Measurements from ENCODE around the gene ARMH1.

The ARMH1 gene

DNA sequence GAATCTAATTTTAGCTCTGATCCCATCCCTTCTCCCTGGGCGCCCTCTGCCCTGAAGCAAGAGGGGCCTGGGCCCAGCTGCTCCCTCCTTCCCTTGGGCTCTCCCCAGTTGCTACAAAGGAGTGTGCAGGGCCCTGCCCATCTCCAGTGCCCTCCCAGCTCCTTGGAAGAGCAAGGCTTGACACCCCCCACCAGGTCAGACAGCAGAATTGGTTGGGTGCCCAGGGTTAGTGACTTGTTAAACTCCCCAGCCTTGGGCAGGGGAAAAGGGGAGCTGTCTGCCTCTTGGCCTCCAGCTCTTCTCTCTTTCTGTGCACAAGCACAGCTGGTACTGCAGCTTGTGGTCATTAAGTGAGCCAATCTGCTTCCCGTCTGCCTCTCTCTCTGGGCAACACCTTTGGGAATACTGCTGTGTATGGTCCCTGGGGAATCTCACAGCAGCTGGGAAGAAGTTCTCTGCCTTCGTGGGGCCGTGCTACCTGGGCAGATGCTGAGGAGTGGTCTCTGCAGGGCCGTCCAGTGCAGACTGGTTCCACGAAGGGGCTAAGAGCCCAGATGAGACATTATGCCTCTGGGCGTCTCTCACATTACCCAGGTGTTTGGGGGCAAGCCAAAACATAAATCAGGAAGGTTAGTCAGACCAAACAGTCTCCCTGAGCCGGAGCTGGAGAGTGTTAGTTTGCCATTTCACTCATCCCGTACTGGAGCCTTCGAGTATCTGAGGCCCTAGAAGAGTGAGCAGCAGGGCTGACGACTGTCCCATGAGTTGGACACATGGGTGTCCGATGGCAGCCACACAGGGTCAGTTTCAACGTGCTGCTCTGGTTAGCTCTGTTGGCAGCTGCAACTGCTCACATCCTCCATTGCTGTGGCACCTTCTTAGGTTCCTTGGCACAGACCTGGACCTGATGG lies 37.6 kb upstream of the ARMH1 start:
- Histone ChIP-seq H3K27ac (ENCODE audit: low read depth, low read length) (peak overlapping the region; percentile 86), H3K9ac (ENCODE audit: low read length) (no peak overlapping the region), H3K4me1 (ENCODE audit: control insufficient read depth, insufficient read depth, low read length) (peaks cover 51% of the 10 kb centered on the region), H3K4me3 (ENCODE audit: low read length) (no peak overlapping the region), H3K36me3 (ENCODE audit: control insufficient read depth, insufficient read depth, low read length) (peaks cover 36% of the 10 kb centered on the region), H3K27me3 (ENCODE audit: control insufficient read depth, insufficient read depth, low read length) (no peaks in the 10 kb centered on the region)

DNA sequence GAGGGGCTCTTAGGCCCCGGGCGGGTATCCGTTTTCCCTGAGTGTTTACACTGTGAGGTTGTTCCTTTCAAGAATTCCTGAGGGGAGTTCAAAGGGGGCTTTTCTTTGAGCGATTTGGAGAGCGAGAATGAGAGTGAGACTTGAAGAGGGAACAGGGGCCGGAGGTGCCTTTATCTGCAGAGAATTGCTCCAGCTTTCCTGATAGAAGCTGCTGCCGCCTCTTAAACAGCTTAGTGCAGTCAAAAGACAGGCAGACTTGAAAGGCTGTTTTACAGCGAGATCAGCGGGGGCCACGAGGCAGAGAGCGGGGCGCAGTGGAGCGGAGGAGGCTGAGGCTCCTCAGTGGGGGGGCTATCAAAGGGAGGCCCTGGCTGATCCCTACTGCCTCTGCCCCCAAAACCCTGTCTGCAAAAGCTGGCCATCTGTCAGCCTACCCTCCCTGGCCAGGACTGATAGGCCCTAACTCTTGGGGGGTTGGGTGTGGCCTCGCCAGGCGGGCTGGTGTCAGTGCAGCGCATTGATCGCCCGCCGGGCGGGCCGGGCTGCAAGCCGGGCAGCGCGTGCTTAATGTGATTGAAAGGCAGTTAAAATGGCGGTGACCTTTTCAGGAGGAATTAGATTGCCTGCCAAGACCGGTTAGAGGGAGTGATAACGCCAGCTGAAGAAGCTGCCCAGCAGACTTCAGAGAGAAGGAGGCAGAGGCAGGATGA lies 36.7 kb upstream of the ARMH1 start:
- Histone ChIP-seq H3K4me3 (ENCODE audit: low read length) (no peak overlapping the region), H3K27me3 (ENCODE audit: control insufficient read depth, insufficient read depth, low read length) (no peaks in the 10 kb centered on the region), H3K36me3 (ENCODE audit: control insufficient read depth, insufficient read depth, low read length) (peaks cover 39% of the 10 kb centered on the region), H3K9ac (ENCODE audit: low read length) (no peak overlapping the region), H3K4me1 (ENCODE audit: control insufficient read depth, insufficient read depth, low read length) (peaks cover 56% of the 10 kb centered on the region), H3K27ac (ENCODE audit: low read depth, low read length) (peak overlapping the region; percentile 86)

DNA sequence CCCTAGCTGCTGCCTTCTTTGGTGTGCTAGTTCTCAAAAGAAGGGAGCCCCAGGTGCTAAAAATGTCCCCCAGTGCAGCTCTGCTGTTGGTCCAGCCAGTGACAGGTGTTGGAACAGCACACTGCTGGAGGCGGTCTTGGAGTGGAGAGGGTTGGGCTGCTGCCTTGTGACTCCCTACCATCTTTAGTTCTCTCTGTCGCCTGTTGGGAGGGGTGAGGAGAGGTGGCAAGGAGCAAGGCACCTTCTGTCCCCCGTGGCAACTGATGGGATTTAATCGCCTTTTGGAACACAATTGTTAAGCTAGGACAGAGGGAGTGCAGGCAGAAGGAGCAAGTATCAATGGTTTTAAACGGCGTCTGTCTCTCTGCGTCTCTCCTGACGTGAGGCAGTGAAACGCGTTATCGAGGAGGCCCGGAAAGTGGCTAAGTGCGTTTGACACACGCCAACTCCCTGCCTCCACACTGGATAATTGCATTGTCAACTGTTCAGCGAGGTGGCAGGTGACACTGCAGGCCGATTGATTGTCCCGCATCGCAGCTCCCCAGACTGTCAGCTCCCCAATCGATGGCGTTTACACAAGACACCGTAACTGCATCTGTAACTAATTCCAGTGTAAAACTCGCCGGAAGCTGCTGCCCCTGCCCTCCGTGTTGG lies 34.2 kb upstream of the ARMH1 start:
- no peak overlapping the region for H3K9ac ChIP-seq (ENCODE audit: low read length)
- H3K4me1 ChIP-seq (ENCODE audit: control insufficient read depth, insufficient read depth, low read length), result peaks cover 72% of the 10 kb centered on the region
- H3K36me3 ChIP-seq (ENCODE audit: control insufficient read depth, insufficient read depth, low read length), result peaks cover 36% of the 10 kb centered on the region
- no peak overlapping the region for H3K4me3 ChIP-seq (ENCODE audit: low read length)
- H3K27me3 ChIP-seq (ENCODE audit: control insufficient read depth, insufficient read depth, low read length), result no peaks in the 10 kb centered on the region
- H3K27ac ChIP-seq (ENCODE audit: low read depth, low read length), result peak overlapping the region; percentile 1

DNA sequence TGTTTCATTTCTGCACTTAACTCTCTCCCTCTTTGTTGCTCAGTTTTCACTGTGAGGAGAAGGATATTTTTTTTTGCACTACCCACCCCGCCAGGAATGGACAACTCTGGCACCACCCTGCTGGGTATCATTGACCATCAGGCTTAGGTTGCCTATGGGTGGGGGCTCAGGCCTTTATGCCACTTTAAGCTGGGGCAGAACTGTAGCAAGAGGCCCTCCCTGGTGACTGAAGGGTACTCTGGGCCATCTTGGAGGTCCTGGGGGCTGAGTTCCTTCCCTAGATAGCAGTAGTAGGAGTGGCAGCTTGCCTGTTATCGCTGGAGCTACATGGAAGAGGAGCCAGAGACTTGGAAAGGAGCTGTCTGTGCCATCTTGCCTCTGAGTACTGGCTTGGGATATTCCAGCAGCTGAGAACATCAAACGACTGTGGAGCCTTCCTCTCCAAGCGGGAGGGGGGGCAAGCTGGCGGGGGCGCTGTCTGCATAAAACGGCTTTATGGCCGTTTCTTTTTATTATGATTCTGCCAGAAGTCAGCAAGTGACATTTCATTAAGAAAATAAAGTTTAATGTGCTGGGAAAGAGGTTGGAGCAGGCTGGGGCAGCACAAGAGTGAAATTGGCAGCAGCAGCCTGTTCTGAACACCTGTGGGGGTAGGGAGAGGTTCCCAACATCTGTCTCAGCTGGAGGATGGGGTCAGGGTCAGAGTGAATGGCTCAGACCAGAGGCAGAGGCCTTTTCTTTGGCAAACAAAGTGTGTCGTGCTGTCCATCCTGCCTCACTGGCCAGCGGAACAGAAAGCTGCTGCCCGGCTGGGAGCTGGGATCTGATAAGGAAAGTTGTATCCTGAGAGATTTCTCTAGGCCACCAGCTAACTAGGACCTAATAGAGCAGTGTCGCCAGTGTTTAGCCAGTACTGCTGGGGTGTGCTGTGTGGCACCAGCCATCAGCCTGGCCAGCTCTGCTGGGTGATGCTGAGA lies 33.1 kb upstream of the ARMH1 start:
- H3K4me1 ChIP-seq (ENCODE audit: control insufficient read depth, insufficient read depth, low read length), result peaks cover 73% of the 10 kb centered on the region
- H3K27ac ChIP-seq (ENCODE audit: low read depth, low read length), result peak overlapping the region; percentile 96
- H3K36me3 ChIP-seq (ENCODE audit: control insufficient read depth, insufficient read depth, low read length), result peaks cover 31% of the 10 kb centered on the region
- no peak overlapping the region for H3K4me3 ChIP-seq (ENCODE audit: low read length)
- no peak overlapping the region for H3K9ac ChIP-seq (ENCODE audit: low read length)
- H3K27me3 ChIP-seq (ENCODE audit: control insufficient read depth, insufficient read depth, low read length), result no peaks in the 10 kb centered on the region

DNA sequence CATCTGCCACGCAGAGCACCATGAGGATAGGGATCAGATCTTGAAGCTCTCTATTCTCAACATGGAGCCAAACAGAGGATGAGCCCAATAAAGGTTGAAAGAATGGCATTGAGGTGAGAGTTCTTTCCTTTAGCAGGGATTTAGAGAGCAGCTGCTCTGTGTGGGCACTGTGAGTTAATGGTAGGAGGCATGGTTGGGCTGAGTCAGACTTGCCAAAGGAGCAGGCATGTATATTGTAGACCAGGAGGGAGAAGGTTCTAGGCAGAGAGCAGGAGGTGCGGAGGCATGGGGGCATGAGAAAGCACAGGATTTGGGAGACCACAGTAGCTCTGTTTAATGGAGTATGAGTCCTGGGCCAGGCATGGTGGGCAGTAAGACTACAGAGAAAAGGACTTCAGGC lies 32.3 kb upstream of the ARMH1 start:
- peaks cover 31% of the 10 kb centered on the region for H3K36me3 ChIP-seq (ENCODE audit: control insufficient read depth, insufficient read depth, low read length)
- peaks cover 72% of the 10 kb centered on the region for H3K4me1 ChIP-seq (ENCODE audit: control insufficient read depth, insufficient read depth, low read length)
- H3K9ac ChIP-seq (ENCODE audit: low read length), result no peak overlapping the region
- H3K4me3 ChIP-seq (ENCODE audit: low read length), result peak overlapping the region; percentile 15
- no peaks in the 10 kb centered on the region for H3K27me3 ChIP-seq (ENCODE audit: control insufficient read depth, insufficient read depth, low read length)
- H3K27ac ChIP-seq (ENCODE audit: low read depth, low read length), result peak overlapping the region; percentile 96

DNA sequence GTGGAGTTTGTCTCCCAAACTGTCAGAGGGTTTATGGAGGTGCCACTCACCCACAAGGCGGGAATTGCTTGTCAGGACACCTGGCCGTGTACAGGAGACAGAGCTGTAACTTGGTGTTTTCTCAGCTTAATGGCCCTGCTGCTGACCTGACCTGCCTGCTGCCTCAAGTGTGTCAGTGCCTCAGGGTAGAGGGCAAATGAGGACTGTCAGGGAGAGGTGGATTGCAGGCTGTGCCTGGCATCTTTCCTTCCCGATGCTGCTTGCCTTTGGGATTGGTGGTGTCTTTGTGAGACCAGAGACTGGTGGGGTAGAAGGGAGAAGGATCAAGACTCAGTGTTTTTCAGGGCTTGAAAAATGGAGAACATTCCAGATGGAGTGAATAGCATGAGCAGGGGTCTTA lies 31.6 kb upstream of the ARMH1 start:
- Histone ChIP-seq H3K27me3 (ENCODE audit: control insufficient read depth, insufficient read depth, low read length) (no peaks in the 10 kb centered on the region), H3K27ac (ENCODE audit: low read depth, low read length) (peak overlapping the region; percentile 96), H3K4me3 (ENCODE audit: low read length) (no peak overlapping the region), H3K9ac (ENCODE audit: low read length) (peak overlapping the region; percentile 8), H3K4me1 (ENCODE audit: control insufficient read depth, insufficient read depth, low read length) (peaks cover 65% of the 10 kb centered on the region), H3K36me3 (ENCODE audit: control insufficient read depth, insufficient read depth, low read length) (peaks cover 32% of the 10 kb centered on the region)

DNA sequence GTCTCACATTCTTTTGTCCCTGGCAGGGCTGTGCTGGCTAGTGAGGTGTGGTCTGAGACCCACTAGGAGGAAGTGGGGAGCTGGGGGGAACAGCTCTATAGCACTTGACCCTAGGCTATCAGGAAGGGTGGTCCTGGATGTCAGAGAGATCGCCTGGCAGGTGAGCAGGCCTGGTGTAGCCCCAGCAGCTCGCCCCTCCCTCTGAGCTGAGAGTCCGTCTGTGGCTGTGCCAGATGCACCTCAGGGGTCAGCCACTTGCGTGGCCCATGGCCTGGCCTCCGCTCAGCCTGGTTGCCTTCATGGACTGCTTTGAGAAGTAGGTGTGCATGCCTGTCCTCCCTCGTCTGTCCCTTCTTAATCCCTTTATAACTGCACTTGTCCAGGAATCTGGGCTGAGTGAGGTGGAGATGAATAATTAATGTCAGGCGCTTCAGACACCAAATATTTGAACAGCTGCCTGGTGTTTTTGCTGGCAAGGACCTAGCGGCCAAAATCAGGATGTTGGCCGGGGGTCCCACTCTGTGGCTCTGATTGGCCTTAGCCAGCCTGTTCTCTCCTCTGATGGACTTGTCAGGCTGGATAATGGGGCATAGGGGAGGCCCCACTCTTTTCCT lies 30.7 kb upstream of the ARMH1 start:
- Histone ChIP-seq H3K4me3 (ENCODE audit: low read length) (no peak overlapping the region), H3K4me1 (ENCODE audit: control insufficient read depth, insufficient read depth, low read length) (peaks cover 56% of the 10 kb centered on the region), H3K27me3 (ENCODE audit: control insufficient read depth, insufficient read depth, low read length) (no peaks in the 10 kb centered on the region), H3K36me3 (ENCODE audit: control insufficient read depth, insufficient read depth, low read length) (peaks cover 32% of the 10 kb centered on the region), H3K9ac (ENCODE audit: low read length) (no peak overlapping the region), H3K27ac (ENCODE audit: low read depth, low read length) (peak overlapping the region; percentile 96)

DNA sequence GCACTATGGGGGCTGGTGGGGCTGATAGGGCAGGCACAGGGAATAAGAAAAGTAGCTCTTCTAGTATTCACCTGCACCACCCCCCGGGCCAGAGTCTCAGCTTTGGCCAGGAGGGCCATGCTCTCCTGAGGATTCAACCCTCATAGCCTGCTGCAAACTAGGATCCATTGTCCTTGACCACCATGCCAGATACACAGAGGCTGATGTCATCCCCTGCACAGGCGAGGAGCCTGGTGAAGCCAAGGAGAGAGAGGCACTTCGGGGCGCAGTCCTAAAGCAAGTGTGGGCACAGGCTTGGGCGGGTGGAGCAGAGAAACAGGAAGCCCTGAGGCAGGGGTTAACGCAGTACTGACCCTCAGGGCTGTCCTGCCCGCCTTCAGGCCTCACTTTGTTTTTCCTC lies 29.7 kb upstream of the ARMH1 start:
- peak overlapping the region; percentile 96 for H3K27ac ChIP-seq (ENCODE audit: low read depth, low read length)
- H3K9ac ChIP-seq (ENCODE audit: low read length), result no peak overlapping the region
- peaks cover 40% of the 10 kb centered on the region for H3K36me3 ChIP-seq (ENCODE audit: control insufficient read depth, insufficient read depth, low read length)
- H3K4me1 ChIP-seq (ENCODE audit: control insufficient read depth, insufficient read depth, low read length), result peaks cover 53% of the 10 kb centered on the region
- no peak overlapping the region for H3K4me3 ChIP-seq (ENCODE audit: low read length)
- H3K27me3 ChIP-seq (ENCODE audit: control insufficient read depth, insufficient read depth, low read length), result no peaks in the 10 kb centered on the region

DNA sequence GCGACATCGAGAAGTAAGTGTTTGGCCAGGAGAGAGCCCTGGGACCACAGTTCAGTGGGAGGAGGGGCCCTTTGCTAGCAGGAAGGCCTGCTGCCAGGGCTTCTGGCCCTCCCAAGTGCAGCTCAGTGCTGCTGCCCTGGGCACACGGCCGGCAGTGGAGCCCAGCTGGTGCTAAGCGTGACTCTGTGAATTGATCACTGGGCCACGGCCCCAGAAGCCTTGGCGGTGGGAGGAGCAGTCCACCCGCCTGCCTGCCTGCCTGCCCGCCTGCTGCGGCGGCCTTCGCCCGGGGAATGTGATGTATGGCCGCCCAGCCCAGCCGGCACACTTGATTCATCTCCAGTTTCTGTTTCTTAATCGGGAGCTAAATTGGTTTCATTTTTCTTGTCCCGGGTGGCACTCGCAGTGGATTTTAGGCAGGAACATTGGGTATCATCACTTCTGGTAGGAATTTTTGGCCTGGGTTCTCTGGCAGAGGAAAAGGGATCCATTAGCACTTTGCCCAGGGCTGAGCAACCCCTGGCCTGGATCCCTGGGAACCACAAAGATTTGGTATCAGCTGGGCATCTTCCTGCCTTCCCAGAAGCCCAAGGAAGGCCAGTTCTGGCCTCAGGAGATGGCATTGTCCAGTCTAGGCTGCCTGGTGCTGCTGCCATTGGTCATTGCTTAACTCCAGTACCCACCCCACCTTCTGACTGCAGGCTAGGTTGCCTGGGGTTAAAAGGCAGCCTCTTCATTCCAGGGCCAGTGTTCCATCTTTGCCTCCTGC lies 28.9 kb upstream of the ARMH1 start:
- Histone ChIP-seq H3K4me3 (ENCODE audit: low read length) (peak overlapping the region; percentile 42), H3K4me1 (ENCODE audit: control insufficient read depth, insufficient read depth, low read length) (peaks cover 53% of the 10 kb centered on the region), H3K27me3 (ENCODE audit: control insufficient read depth, insufficient read depth, low read length) (no peaks in the 10 kb centered on the region), H3K9ac (ENCODE audit: low read length) (peak overlapping the region; percentile 5), H3K36me3 (ENCODE audit: control insufficient read depth, insufficient read depth, low read length) (peaks cover 48% of the 10 kb centered on the region), H3K27ac (ENCODE audit: low read depth, low read length) (peak overlapping the region; percentile 96)

DNA sequence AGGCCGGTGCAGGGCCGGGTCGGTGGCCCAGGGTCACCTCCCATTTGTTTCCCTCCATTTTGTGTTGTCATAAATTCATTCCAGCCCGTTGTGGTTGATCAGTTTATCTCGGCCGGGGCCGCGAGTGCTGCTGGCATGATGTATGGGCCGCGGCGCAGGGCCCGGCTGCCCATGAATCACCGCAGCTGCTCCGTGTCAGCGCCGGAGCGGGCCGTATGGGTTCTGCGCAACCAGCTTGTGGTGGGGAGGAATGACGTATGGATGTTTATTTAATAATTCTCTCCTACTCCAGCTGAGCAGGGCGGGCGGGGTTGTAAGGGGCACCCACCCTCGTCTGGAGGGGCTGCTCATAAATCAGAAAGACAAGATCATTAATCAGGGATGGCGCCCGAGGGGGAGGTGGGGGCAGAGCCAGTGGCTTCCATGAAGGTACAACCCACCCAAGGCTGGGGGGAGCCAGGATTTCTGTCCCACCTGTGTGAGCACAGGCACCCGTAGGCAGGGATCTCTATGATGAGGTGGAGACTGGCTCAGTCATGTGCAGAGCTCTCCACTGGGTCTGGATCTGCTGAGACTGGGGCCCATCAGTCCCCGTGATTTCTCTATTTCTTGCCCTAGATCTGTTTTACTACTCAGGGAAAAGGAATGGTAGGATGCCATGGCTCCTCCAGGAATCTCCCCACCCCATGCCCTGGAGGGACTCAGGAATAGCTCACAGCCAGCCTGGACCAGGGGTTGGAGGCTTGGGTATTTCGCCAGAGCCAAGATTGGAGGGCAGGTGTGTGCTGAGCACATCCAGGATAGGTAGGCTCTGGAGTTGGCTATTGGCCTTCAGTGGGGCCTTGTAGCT lies 28.0 kb upstream of the ARMH1 start:
- no peaks in the 10 kb centered on the region for H3K27me3 ChIP-seq (ENCODE audit: control insufficient read depth, insufficient read depth, low read length)
- H3K27ac ChIP-seq (ENCODE audit: low read depth, low read length), result peak overlapping the region; percentile 96
- H3K36me3 ChIP-seq (ENCODE audit: control insufficient read depth, insufficient read depth, low read length), result peaks cover 50% of the 10 kb centered on the region
- peak overlapping the region; percentile 42 for H3K4me3 ChIP-seq (ENCODE audit: low read length)
- no peak overlapping the region for H3K9ac ChIP-seq (ENCODE audit: low read length)
- peaks cover 53% of the 10 kb centered on the region for H3K4me1 ChIP-seq (ENCODE audit: control insufficient read depth, insufficient read depth, low read length)
